ENCODE measurements around the gene SH3BGRL. TPM values are rescaled to one million over a fixed set of nuclear protein-coding genes. Genes with fewer than 3 reads are reported as not detected.
"Not testable (repeated sequence)": the region's sequence is repeated elsewhere in the genome, so short reads cannot be mapped to it uniquely, and the experiment has no call there.

Gene SH3BGRL
- total RNA-seq, 1 donor from 2014 or later = 24.2 TPM

GRCh38 chrX:81259714-81260395 lies 58.0 kb downstream of the SH3BGRL start:
- DNase-seq (ENCODE audit: low read depth in 2 of 2) = no peak

GRCh38 chrX:81261576-81261975 lies 59.7 kb downstream of the SH3BGRL start:
- no peak for DNase-seq (ENCODE audit: low read depth in 2 of 2)

GRCh38 chrX:81263059-81263458 lies 61.2 kb downstream of the SH3BGRL start:
- no peak for DNase-seq (ENCODE audit: low read depth in 2 of 2)

- DNase-seq (ENCODE audit: low read depth in 2 of 2) = no peak
Observed at GRCh38 chrX:81278616-81279015, 76.7 kb downstream of the SH3BGRL start.

GRCh38 chrX:81280148-81280547 lies 78.2 kb downstream of the SH3BGRL start:
- peak in 1 of 2 donors; percentile 1 for DNase-seq (ENCODE audit: low read depth in 2 of 2)

- DNase-seq (ENCODE audit: low read depth in 2 of 2) = no peak
Observed at GRCh38 chrX:81286075-81286474, 84.2 kb downstream of the SH3BGRL start.

- no peak for DNase-seq (ENCODE audit: low read depth in 2 of 2)
Observed at GRCh38 chrX:81286608-81287007, 84.7 kb downstream of the SH3BGRL start.

- no peak for DNase-seq (ENCODE audit: low read depth in 2 of 2)
Observed at GRCh38 chrX:81291996-81292395, 90.1 kb downstream of the SH3BGRL start.

GRCh38 chrX:81294101-81294500 lies 92.2 kb downstream of the SH3BGRL start:
- no peak for DNase-seq (ENCODE audit: low read depth in 2 of 2)

GRCh38 chrX:81301877-81302276 lies 100.0 kb downstream of the SH3BGRL start:
- DNase-seq (ENCODE audit: low read depth in 2 of 2) = peak; percentile 3 to 22

- DNase-seq (ENCODE audit: low read depth in 2 of 2) = no peak
Observed at GRCh38 chrX:81304563-81304962, 102.7 kb downstream of the SH3BGRL start.

GRCh38 chrX:81305240-81305639 lies 103.3 kb downstream of the SH3BGRL start:
- no peak for DNase-seq (ENCODE audit: low read depth in 2 of 2)

GRCh38 chrX:81308086-81308829 lies 106.4 kb downstream of the SH3BGRL start:
- no peak for DNase-seq (ENCODE audit: low read depth in 2 of 2)

- no peak for DNase-seq (ENCODE audit: low read depth in 2 of 2)
Observed at GRCh38 chrX:81316163-81316562, 114.3 kb downstream of the SH3BGRL start.

GRCh38 chrX:81331653-81332052 lies 129.8 kb downstream of the SH3BGRL start:
- DNase-seq (ENCODE audit: low read depth in 2 of 2) = not testable (repeated sequence)

GRCh38 chrX:81336455-81337152 lies 134.7 kb downstream of the SH3BGRL start:
- no peak for DNase-seq (ENCODE audit: low read depth in 2 of 2)

- no peak for DNase-seq (ENCODE audit: low read depth in 2 of 2)
Observed at GRCh38 chrX:81337805-81338204, 135.9 kb downstream of the SH3BGRL start.

- no peak for DNase-seq (ENCODE audit: low read depth in 2 of 2)
Observed at GRCh38 chrX:81338924-81339323, 137.0 kb downstream of the SH3BGRL start.

- not testable (repeated sequence) for DNase-seq (ENCODE audit: low read depth in 2 of 2)
Observed at GRCh38 chrX:81345296-81345695, 143.4 kb downstream of the SH3BGRL start.
